CD14-positive monocyte (primary cell): ENCODE results near the gene TLX3. TPM values are rescaled to one million over a fixed set of nuclear protein-coding genes. Genes with fewer than 3 reads are reported as not detected.

ENCODE experiments used
- DNase-seq, 3 donors: peaks; one replicate each; pipeline ENCODE4 v3.0.0-alpha.2; 2011 to 2022
- H2AFZ ChIP-seq: 2 replicates; pipeline ENCODE4 v1.6.0; 2012; ENCODE audit warnings: mild to moderate bottlenecking, low read depth, low read length, inconsistent platforms; ENCODE audit not compliant: insufficient read depth, poor library complexity, severe bottlenecking
- H3K27ac ChIP-seq, 2 donors: 1 replicate in 1 of 2; 2 replicates in 1 of 2; pipeline ENCODE4 v1.5.1; 2012 to 2013; ENCODE audit warnings: low read length in 2 of 2, control low read depth in 1 of 2, inconsistent platforms in 1 of 2, low read depth in 1 of 2, mild to moderate bottlenecking in 1 of 2
- H3K27me3 ChIP-seq, 2 donors: one replicate each; pipeline versions ENCODE4 v1.6.0 to v1.6.1; 2011 to 2013; ENCODE audit warnings: low read length in 2 of 2; ENCODE audit not compliant: control insufficient read depth in 2 of 2, insufficient read depth in 2 of 2
- H3K36me3 ChIP-seq, 2 donors: replicated peaks in 1 of 2; 1 replicate in 1 of 2; 2 replicates in 1 of 2; pipeline versions ENCODE4 v1.5.1 to v1.6.1; 2012 to 2013; ENCODE audit warnings: low read length in 2 of 2, control low read depth in 1 of 2, inconsistent platforms in 1 of 2, mild to moderate bottlenecking in 1 of 2; ENCODE audit not compliant: insufficient read depth in 2 of 2, control insufficient read depth in 1 of 2
- H3K4me1 ChIP-seq, 2 donors: 1 replicate in 1 of 2; 2 replicates in 1 of 2; pipeline versions ENCODE4 v1.5.1 to v1.6.1; 2012 to 2013; ENCODE audit warnings: low read length in 2 of 2, control low read depth in 1 of 2, inconsistent platforms in 1 of 2, mild to moderate bottlenecking in 1 of 2, moderate library complexity in 1 of 2; ENCODE audit not compliant: insufficient read depth in 2 of 2, control insufficient read depth in 1 of 2
- H3K4me2 ChIP-seq: replicated peaks from 2 replicates; pipeline ENCODE3; 2012; ENCODE audit warnings: low read length, moderate library complexity, mild to moderate bottlenecking; ENCODE audit not compliant: poor library complexity, severe bottlenecking; ENCODE audit errors: extremely low read depth
- H3K4me3 ChIP-seq, 3 experiments: fragments of 200-600 bp in 1 of 3; sonication (generic) in 1 of 3; replicated peaks in 1 of 3; 1 replicate in 2 of 3; 2 replicates in 1 of 3; pipeline ENCODE4 v1.5.1; 2011 to 2013; ENCODE audit warnings: low read length in 3 of 3, mild to moderate bottlenecking in 3 of 3, control low read depth in 2 of 3, low read depth in 2 of 3, inconsistent platforms in 1 of 3, moderate library complexity in 1 of 3
- H3K79me2 ChIP-seq: 2 replicates; pipeline ENCODE4 v1.6.0; 2012; ENCODE audit warnings: mild to moderate bottlenecking, control low read depth, inconsistent platforms, low read length, moderate library complexity; ENCODE audit not compliant: insufficient read depth
- H3K9ac ChIP-seq: 2 replicates; pipeline ENCODE4 v1.6.0; 2017; ENCODE audit warnings: low read length, mild to moderate bottlenecking; ENCODE audit not compliant: insufficient read depth, poor library complexity, severe bottlenecking
- H3K9me3 ChIP-seq, 2 donors: replicated peaks in 1 of 2; 1 replicate in 1 of 2; 2 replicates in 1 of 2; pipeline versions ENCODE4 v1.5.1 to v1.6.1; 2012 to 2013; ENCODE audit warnings: low read length in 2 of 2, control low read depth in 1 of 2; ENCODE audit not compliant: control insufficient read depth in 1 of 2, insufficient read depth in 1 of 2
- H4K20me1 ChIP-seq: 2 replicates; pipeline ENCODE4 v1.6.0; 2012; ENCODE audit warnings: mild to moderate bottlenecking, low read length, control low read depth, moderate library complexity; ENCODE audit not compliant: insufficient read depth
- H3K27ac Mint-ChIP-seq, 7 donors: one replicate each; pipeline ENCODE4 v1.8.0; 2020; ENCODE audit warnings: mild to moderate bottlenecking in 7 of 7, mixed read lengths in 7 of 7, moderate library complexity in 6 of 7, inconsistent platforms in 2 of 7
- H3K27me3 Mint-ChIP-seq, 3 donors: one replicate each; pipeline ENCODE4 v1.8.0; 2021 to 2022; ENCODE audit warnings: low read depth in 3 of 3, mild to moderate bottlenecking in 3 of 3, mixed read lengths in 3 of 3, moderate library complexity in 3 of 3, inconsistent platforms in 1 of 3
- H3K36me3 Mint-ChIP-seq, 2 donors: one replicate each; pipeline ENCODE4 v1.8.0; 2020; ENCODE audit warnings: mixed read lengths in 2 of 2, inconsistent platforms in 1 of 2, mild to moderate bottlenecking in 1 of 2
- H3K4me1 Mint-ChIP-seq: one replicate; pipeline ENCODE4 v1.8.0; 2020; ENCODE audit warnings: mild to moderate bottlenecking, mixed read lengths
- H3K4me3 Mint-ChIP-seq, 2 donors: one replicate each; pipeline ENCODE4 v1.8.0; 2020; ENCODE audit warnings: mild to moderate bottlenecking in 2 of 2, mixed read lengths in 2 of 2, moderate library complexity in 1 of 2
- H3K9me3 Mint-ChIP-seq, 7 donors: one replicate each; pipeline ENCODE4 v1.8.0; 2020 to 2022; ENCODE audit warnings: mixed read lengths in 7 of 7, mild to moderate bottlenecking in 6 of 7, moderate library complexity in 6 of 7, inconsistent platforms in 2 of 7
- CTCF ChIP-seq: fragments of 200-600 bp; IDR thresholded peaks from one replicate; pipeline ENCODE4 v1.8.0; 2022; ENCODE audit warnings: antibody characterized with exemption, mild to moderate bottlenecking
- WGBS: methylation state at CpG from one replicate; pipeline ENCODE4 v1.1.5; 2013; ENCODE audit warnings: missing lambda C conversion rate; ENCODE audit not compliant: insufficient coverage; 5-methylcytosine and 5-hydroxymethylcytosine counted together
- intact Hi-C, 2 donors: fragments of 100-400 bp; cut with micrococcal nuclease; formaldehyde crosslinking; loops; one replicate each; pipeline versions ENCODE4 v1.15.0 to v1.15.1; 2023
- polyA plus RNA-seq, 3 donors: library from polyadenylated mRNA; depleted of rRNA in 1 of 3; unstranded in 2 of 3; stranded (reverse) in 1 of 3; fragments of 300-500 nt in 2 of 3; fragments of >200 nt in 1 of 3; fragmentation: Illumina TruSeq in 2 of 3; gene quantifications; 1 replicate in 2 of 3; 2 replicates in 1 of 3; pipeline ENCODE4 v1.2.3, GENCODE V29; 2012 to 2021

Gene TLX3
- polyA plus RNA-seq, 3 donors, result not detected

GRCh38 chr5:171323007-171323406 is 14.0 kb downstream of the TLX3 start:
- H4K20me1 ChIP-seq, result no peaks in the 10 kb centered on the region
- H3K79me2 ChIP-seq, result no peaks in the 10 kb centered on the region
- H3K27ac ChIP-seq, result no peak overlapping the region
- TF ChIP-seq CTCF, result no peak
- Mint-ChIP-seq H3K27me3 (peaks cover 47 to 67% (median 57%) of the 10 kb centered on the region in 3 donors), H3K36me3 (no peaks in the 10 kb centered on the region), H3K4me1 (peaks cover 24% of the 10 kb centered on the region), H3K27ac (no peak overlapping the region), H3K9me3 (peaks cover 0 to 10% (median 5%) of the 10 kb centered on the region in 7 donors), H3K4me3 (peak overlapping the region in 1 of 2 donors; percentile 51)
- DNase-seq, result no peak
- 89% methylated on average over 1 of the region's 3 CpGs for WGBS
- peaks cover 4 to 5% of the 10 kb centered on the region in 2 donors for H3K9me3 ChIP-seq
- no peak overlapping the region for H3K4me3 ChIP-seq
- H2AFZ ChIP-seq, result no peak overlapping the region
- peaks cover 38 to 54% of the 10 kb centered on the region in 2 donors for H3K27me3 ChIP-seq
- no peak overlapping the region for H3K4me2 ChIP-seq
- no peaks in the 10 kb centered on the region for H3K36me3 ChIP-seq
- no peak overlapping the region for H3K9ac ChIP-seq
- H3K4me1 ChIP-seq, result peaks cover 28% of the 10 kb centered on the region in 2 donors
- intact Hi-C loops, result no loop called here

DNA sequence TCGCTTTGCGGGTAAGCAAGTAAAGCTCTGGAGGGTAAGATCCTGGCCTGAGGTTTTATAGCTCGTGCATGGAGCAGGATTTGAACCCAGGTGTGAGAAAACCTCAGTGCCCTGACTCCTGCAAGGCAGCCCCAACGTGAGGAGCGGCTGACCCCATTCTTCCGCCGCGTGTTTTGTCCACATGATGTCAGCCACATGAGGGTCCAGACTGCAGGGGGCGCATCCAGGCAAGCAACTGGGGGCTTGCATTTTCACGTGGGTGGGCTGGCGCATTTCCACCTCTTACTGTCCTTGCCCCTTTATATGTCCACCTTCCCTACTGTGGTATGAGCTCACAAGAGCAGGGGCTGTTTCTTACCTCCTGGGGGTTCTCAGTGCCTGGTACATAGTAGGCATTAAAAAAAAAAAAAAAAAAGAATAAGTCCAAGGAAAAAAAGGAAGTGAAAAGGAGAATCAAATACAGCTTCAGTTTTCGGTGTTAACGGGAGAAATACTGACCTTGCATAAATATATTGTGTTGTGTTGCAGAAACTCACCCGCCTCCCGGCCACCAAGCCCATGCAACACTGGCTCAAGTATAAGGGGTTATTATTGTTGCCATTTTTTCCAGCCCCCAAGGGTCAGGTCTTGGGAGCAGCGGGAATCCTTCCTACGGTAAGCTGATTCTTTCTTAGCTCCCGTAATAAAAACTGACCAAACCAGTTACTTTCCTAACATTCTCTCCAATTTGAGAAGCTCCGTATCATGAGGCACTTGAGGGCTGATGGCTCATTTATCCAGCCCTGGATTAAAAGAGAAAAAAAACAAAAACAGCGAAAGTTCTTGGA is 15.0 kb downstream of the TLX3 start:
- Mint-ChIP-seq H3K9me3 (peaks cover 0 to 10% (median 2%) of the 10 kb centered on the region in 7 donors), H3K4me1 (peaks cover 24% of the 10 kb centered on the region), H3K27me3 (peaks cover 41 to 65% (median 47%) of the 10 kb centered on the region in 3 donors), H3K4me3 (peak overlapping the region in 1 of 2 donors; percentile 51), H3K27ac (peak overlapping the region in 1 of 7 donors; percentile 21), H3K36me3 (no peaks in the 10 kb centered on the region)
- no peak for DNase-seq
- Histone ChIP-seq H4K20me1 (no peaks in the 10 kb centered on the region), H3K9me3 (peaks cover 4 to 5% of the 10 kb centered on the region in 2 donors), H3K9ac (no peak overlapping the region), H3K4me2 (peak overlapping the region; percentile 0), H3K27ac (no peak overlapping the region), H2AFZ (no peak overlapping the region), H3K27me3 (peaks cover 34 to 51% of the 10 kb centered on the region in 2 donors), H3K79me2 (no peaks in the 10 kb centered on the region), H3K4me3 (no peak overlapping the region), H3K36me3 (no peaks in the 10 kb centered on the region), H3K4me1 (peaks cover 28% of the 10 kb centered on the region in 2 donors)
- no peak for TF ChIP-seq CTCF
- WGBS, result 50% methylated on average over 11 of the region's 20 CpGs
- intact Hi-C loops, result no loop called here
